ENCODE measurements around the gene PRAC1. TPM values are rescaled to one million over a fixed set of nuclear protein-coding genes. Genes with fewer than 3 reads are reported as not detected.
A peak's percentile ranks its signal among the peaks of the same experiment; 100 is the strongest.

PRAC1 gene
- total RNA-seq, 2 donors from 2014 or later = not detected

- no peak for TF ChIP-seq CTCF (IDR thresholded peaks at IDR 0.05)
- Histone ChIP-seq H3K27ac (peak overlapping the region in 1 of 2 donors; percentile 25), H3K4me3 (no peak overlapping the region), H3K27me3 (replicated peaks; ENCODE audit: insufficient read depth) (peaks cover 27% of the 10 kb centered on the region), H3K4me1 (ENCODE audit: control insufficient read depth in 1 of 2, low read depth in 2 of 2) (peaks cover 4 to 9% of the 10 kb centered on the region in 2 donors), H3K36me3 (no peaks in the 10 kb centered on the region), H3K9me3 (no peaks in the 10 kb centered on the region)
- no peak for DNase-seq (ENCODE audit: low spot score)
- ATAC-seq (ENCODE audit: insufficient number of reproducible peaks, low FRiP score, low read depth) = no peak
These were observed 10.6 kb upstream of the PRAC1 start for GRCh38 chr17:48732688-48733629.

- ATAC-seq (ENCODE audit: insufficient number of reproducible peaks, low FRiP score, low read depth) (no peak), DNase-seq (ENCODE audit: low spot score) (no peak)
- Histone ChIP-seq H3K4me3 (no peak overlapping the region), H3K9me3 (no peaks in the 10 kb centered on the region), H3K27ac (no peak overlapping the region), H3K27me3 (replicated peaks; ENCODE audit: insufficient read depth) (peaks cover 35% of the 10 kb centered on the region), H3K36me3 (no peaks in the 10 kb centered on the region), H3K4me1 (ENCODE audit: control insufficient read depth in 1 of 2, low read depth in 2 of 2) (peaks cover 4 to 9% of the 10 kb centered on the region in 2 donors)
- no peak for TF ChIP-seq CTCF (IDR thresholded peaks at IDR 0.05)
These were observed 9.0 kb upstream of the PRAC1 start for GRCh38 chr17:48731355-48731754.

GRCh38 chr17:48730240-48730550 lies 7.9 kb upstream of the PRAC1 start:
- DNase-seq (ENCODE audit: low spot score) (no peak), ATAC-seq (ENCODE audit: insufficient number of reproducible peaks, low FRiP score, low read depth) (no peak)
- Histone ChIP-seq H3K27ac (no peak overlapping the region), H3K4me1 (ENCODE audit: control insufficient read depth in 1 of 2, low read depth in 2 of 2) (peaks cover 4 to 14% of the 10 kb centered on the region in 2 donors), H3K9me3 (no peaks in the 10 kb centered on the region), H3K4me3 (no peak overlapping the region), H3K27me3 (replicated peaks; ENCODE audit: insufficient read depth) (peaks cover 35% of the 10 kb centered on the region), H3K36me3 (no peaks in the 10 kb centered on the region)
- no peak for TF ChIP-seq CTCF (IDR thresholded peaks at IDR 0.05)

- no peak overlapping the region for H3K4me3 ChIP-seq
- peaks cover 39% of the 10 kb centered on the region for H3K27me3 ChIP-seq (replicated peaks; ENCODE audit: insufficient read depth)
- TF ChIP-seq CTCF (IDR thresholded peaks at IDR 0.05) = no peak
These were observed 7.3 kb upstream of the PRAC1 start for GRCh38 chr17:48729335-48730239.

More at GRCh38 chr17:48729335-48730239, 7.3 kb upstream of the PRAC1 start:
- DNase-seq (ENCODE audit: low spot score) (no peak), ATAC-seq (ENCODE audit: insufficient number of reproducible peaks, low FRiP score, low read depth) (no peak)
- Histone ChIP-seq H3K4me1 (ENCODE audit: control insufficient read depth in 1 of 2, low read depth in 2 of 2) (peaks cover 6 to 20% of the 10 kb centered on the region in 2 donors), H3K36me3 (no peaks in the 10 kb centered on the region), H3K27ac (no peak overlapping the region), H3K9me3 (no peaks in the 10 kb centered on the region)
